Epithelial cell of proximal tubule (primary cell): ENCODE measurements around the gene SNX8. TPM values are rescaled to one million over a fixed set of nuclear protein-coding genes. Genes with fewer than 3 reads are reported as not detected.
A peak's percentile ranks its signal among the peaks of the same experiment; 100 is the strongest.

ENCODE experiments used
- DNase-seq: peaks from one replicate; pipeline ENCODE4 v3.0.0-alpha.2; 2011; ENCODE audit warnings: low read depth
- H3K4me3 ChIP-seq: 2 replicates; pipeline ENCODE4 v1.5.1; 2011; ENCODE audit warnings: low read depth, mild to moderate bottlenecking, low read length
- CTCF ChIP-seq: conservative IDR thresholded peaks from 2 replicates; pipeline ENCODE4 v1.5.1; 2012; ENCODE audit warnings: low read depth, mild to moderate bottlenecking, low read length
- total RNA-seq: library from RNA; depleted of rRNA; stranded (reverse); fragments of >200 nt; gene quantifications from 2 replicates; pipeline ENCODE4 v1.2.3, GENCODE V29; 2015

The SNX8 gene
- total RNA-seq, 1 donor from 2014 or later: 9.0 TPM

GRCh38 chr7:2244404-2244995 lies 69.7 kb downstream of the SNX8 start:
- DNase-seq: no peak
- no peak overlapping the region for H3K4me3 ChIP-seq
- TF ChIP-seq CTCF: no peak

- no peak for TF ChIP-seq CTCF
- DNase-seq: no peak
- H3K4me3 ChIP-seq: no peak overlapping the region
These were observed 70.8 kb downstream of the SNX8 start for GRCh38 chr7:2243458-2243857.

GRCh38 chr7:2242541-2243429 lies 71.5 kb downstream of the SNX8 start:
- no peak for DNase-seq
- H3K4me3 ChIP-seq: peak overlapping the region; percentile 79
- no peak for TF ChIP-seq CTCF

- no peak for TF ChIP-seq CTCF
- DNase-seq: no peak
- peak within 1 kb of the TSS; percentile 79 for H3K4me3 ChIP-seq
These were observed 72.4 kb downstream of the SNX8 start, which contains the start of the genes MRM2 and NUDT1 for GRCh38 chr7:2241580-2242540. TSS of gene MRM2 (minus strand) at chr7:2242205. CDS start at chr7:2242169, 36 bp downstream. TSS of gene NUDT1 (plus strand) at chr7:2242226. CDS start at chr7:2244575, 2,349 bp downstream.

- no peak overlapping the region for H3K4me3 ChIP-seq
- no peak for DNase-seq
- no peak for TF ChIP-seq CTCF
These were observed 75.0 kb downstream of the SNX8 start for GRCh38 chr7:2239242-2239641.

- no peak overlapping the region for H3K4me3 ChIP-seq
- no peak for TF ChIP-seq CTCF
- no peak for DNase-seq
These were observed 77.1 kb downstream of the SNX8 start for GRCh38 chr7:2237109-2237602.
